Measurements from ENCODE around the gene ARHGEF33. TPM values are rescaled to one million over a fixed set of nuclear protein-coding genes. Genes with fewer than 3 reads are reported as not detected.

The ARHGEF33 gene
- total and polyA plus RNA-seq, 2 of the 13 experiments (the other 11 are each of a cell fraction or from before 2014, with no cell fraction given): 0.04 TPM; not detected in 1

DNA sequence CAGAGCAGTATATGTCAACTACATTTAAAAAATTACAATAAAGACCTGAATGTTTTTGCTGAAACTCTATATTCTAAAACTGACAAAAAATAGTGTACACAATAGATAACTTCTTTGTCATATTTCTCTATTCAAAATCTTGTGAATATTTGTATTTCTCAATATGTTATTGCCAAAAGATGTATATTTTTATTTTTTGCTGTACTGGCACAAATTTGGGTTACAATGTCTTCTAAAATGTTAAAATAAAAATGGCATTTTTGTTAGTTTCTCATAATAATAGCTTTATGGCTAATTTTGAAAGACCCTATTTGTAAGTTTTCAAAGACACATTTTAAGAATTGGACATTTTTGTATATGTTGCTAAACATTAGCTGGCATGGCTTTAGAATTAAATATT lies 630 bp upstream of the ARHGEF33 start:
- no TSS peak for BruUV-seq (replicated peaks)
- H3K4me3 ChIP-seq (replicated peaks in 1 of 3; ENCODE audit: insufficient read depth in 1 of 3, low read depth in 2 of 3, low read length in 3 of 3): no peak overlapping the region
- TF ChIP-seq ZNF317 (CRISPR knock-in tag; IDR thresholded peaks at IDR 0.05): no peak
- peak; percentile 39 for TF ChIP-seq MAFF (IDR thresholded peaks at IDR 0.05; ENCODE audit: low read depth, low read length)
- TF ChIP-seq, protein P1, sequence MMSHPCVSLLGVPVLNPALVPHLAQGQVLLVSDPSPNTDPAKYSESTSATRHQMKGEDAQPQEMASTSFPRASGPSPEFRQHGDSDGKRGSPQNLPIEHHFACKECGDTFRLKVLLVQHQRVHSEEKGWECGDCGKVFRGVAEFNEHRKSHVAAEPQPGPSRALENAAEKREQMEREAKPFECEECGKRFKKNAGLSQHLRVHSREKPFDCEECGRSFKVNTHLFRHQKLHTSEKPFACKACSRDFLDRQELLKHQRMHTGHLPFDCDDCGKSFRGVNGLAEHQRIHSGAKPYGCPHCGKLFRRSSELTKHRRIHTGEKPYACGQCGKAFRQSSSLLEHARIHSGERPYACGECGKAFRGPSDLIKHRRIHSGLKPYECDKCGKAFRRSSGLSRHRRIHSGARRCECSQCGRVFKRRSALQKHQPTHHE (CRISPR knock-in tag; IDR thresholded peaks at IDR 0.05; ENCODE audit: borderline replicate concordance): no peak
- peak in 1 of 2 experiments; percentile 62; a peak in 3 of 4 replicates for TF ChIP-seq MAFK (conservative IDR thresholded peaks at IDR 0.05 in 1 of 2, IDR thresholded peaks at IDR 0.05 in 1 of 2; ENCODE audit: low read length in 2 of 2)
- no peak for TF ChIP-seq SRF (IDR thresholded peaks at IDR 0.05; ENCODE audit: low read depth, low read length)
- TF ChIP-seq, protein P2, sequence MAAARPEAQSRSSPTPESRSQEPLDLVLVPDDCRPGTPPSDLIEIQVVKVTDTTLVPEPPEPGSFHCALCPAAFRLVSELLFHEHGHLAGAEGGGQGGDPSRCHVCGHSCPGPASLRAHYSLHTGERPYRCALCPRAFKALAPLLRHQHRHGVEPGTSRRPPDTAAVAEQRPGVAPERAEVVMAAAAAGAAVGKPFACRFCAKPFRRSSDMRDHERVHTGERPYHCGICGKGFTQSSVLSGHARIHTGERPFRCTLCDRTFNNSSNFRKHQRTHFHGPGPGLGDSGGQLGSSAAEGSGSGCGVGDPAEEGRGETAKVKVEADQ (CRISPR knock-in tag; IDR thresholded peaks at IDR 0.05; ENCODE audit: borderline replicate concordance): no peak
- ChIA-PET POLR2A (no interaction called here), CTCF (ENCODE audit: low intra/inter-chr PET ratio, low total read pairs) (no interaction called here)
- H3K4me2 ChIP-seq (ENCODE audit: low read depth, low read length): no peak overlapping the region
- in situ Hi-C loops (cut with HindIII; ENCODE audit: extremely low pct_ligation_motif_present, low pct_unique_long_range_greater_than_20kb): no loop called here
- FAIRE-seq (no peak), ATAC-seq (no peak), DNase-seq (ENCODE audit: low spot score) (no peak)
- no peak overlapping the region for H3K27ac ChIP-seq (ENCODE audit: extremely low read length, insufficient read depth, low read length)
- intact Hi-C loops (cut with micrococcal nuclease; ENCODE audit: unreplicated experiment): no loop called here
- no peak overlapping the region for H2AFZ ChIP-seq (ENCODE audit: low read length)
- no peaks in the 10 kb centered on the region for H3K4me1 ChIP-seq (ENCODE audit: insufficient read depth, low read length)
- no peaks in the 10 kb centered on the region for H3K27me3 ChIP-seq (ENCODE audit: control insufficient read depth in 1 of 2, insufficient read depth in 2 of 2, low read length in 2 of 2)
- no peaks in the 10 kb centered on the region for H3K79me2 ChIP-seq (ENCODE audit: insufficient read depth, low read length)
- H4K20me1 ChIP-seq (ENCODE audit: insufficient read depth, low read length): no peaks in the 10 kb centered on the region
- no peak overlapping the region for H3K9ac ChIP-seq (ENCODE audit: insufficient read depth, low read depth, low read length)
- no peaks in the 10 kb centered on the region for H3K36me3 ChIP-seq (replicated peaks in 1 of 2; ENCODE audit: control insufficient read depth in 1 of 2, insufficient read depth in 2 of 2, low read length in 2 of 2)
- no peaks in the 10 kb centered on the region for H3K9me3 ChIP-seq (ENCODE audit: low read length)

DNA sequence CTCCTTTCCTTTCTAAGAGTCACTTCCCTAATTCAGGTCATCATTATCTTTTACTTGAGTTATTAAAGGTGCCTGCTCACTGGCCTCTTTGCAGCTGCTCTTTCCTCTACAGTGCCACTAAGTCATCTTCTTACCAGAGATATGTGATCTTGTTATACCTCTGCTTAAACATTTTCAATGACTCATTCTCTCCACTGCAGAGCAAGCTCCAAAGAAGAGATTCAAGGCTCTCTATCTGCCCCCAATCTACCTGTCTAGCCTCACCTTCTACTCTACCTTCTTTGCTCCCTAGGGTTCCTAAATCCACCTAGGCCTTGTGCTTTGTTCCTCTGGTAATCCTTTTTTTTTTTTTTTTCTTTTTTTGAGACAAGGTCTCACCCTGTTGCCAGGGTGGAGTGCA lies 3.1 kb downstream of the ARHGEF33 start:
- Histone ChIP-seq H3K27ac (ENCODE audit: extremely low read length, insufficient read depth, low read length) (no peak overlapping the region), H3K79me2 (ENCODE audit: insufficient read depth, low read length) (no peaks in the 10 kb centered on the region), H3K4me3 (replicated peaks in 1 of 3; ENCODE audit: insufficient read depth in 1 of 3, low read depth in 2 of 3, low read length in 3 of 3) (no peak overlapping the region), H3K4me2 (ENCODE audit: low read depth, low read length) (no peak overlapping the region), H4K20me1 (ENCODE audit: insufficient read depth, low read length) (no peaks in the 10 kb centered on the region), H2AFZ (ENCODE audit: low read length) (no peak overlapping the region), H3K9me3 (ENCODE audit: low read length) (no peaks in the 10 kb centered on the region), H3K36me3 (replicated peaks in 1 of 2; ENCODE audit: control insufficient read depth in 1 of 2, insufficient read depth in 2 of 2, low read length in 2 of 2) (no peaks in the 10 kb centered on the region), H3K4me1 (ENCODE audit: insufficient read depth, low read length) (no peaks in the 10 kb centered on the region), H3K27me3 (ENCODE audit: control insufficient read depth in 1 of 2, insufficient read depth in 2 of 2, low read length in 2 of 2) (0 out of 5 replicates have a peak, but pooled peaks cover 0 to 9% of the 10 kb centered on the region in 2 experiments), H3K9ac (ENCODE audit: insufficient read depth, low read depth, low read length) (no peak overlapping the region)
- ATAC-seq: no peak
- in situ Hi-C loops (cut with HindIII; ENCODE audit: extremely low pct_ligation_motif_present, low pct_unique_long_range_greater_than_20kb): no loop called here
- ChIA-PET CTCF (ENCODE audit: low intra/inter-chr PET ratio, low total read pairs) (no interaction called here), POLR2A (interaction anchor here (1.3 kb wide), 1 partner anchor 17 kb away, joined by 4 read pairs; the partner anchor contains the start of genes DHX57 and MORN2)
- BruUV-seq (replicated peaks): no TSS peak
- no peak for FAIRE-seq
- intact Hi-C loops (cut with micrococcal nuclease; ENCODE audit: unreplicated experiment): no loop called here
- DNase-seq (ENCODE audit: low spot score): no peak
- no peak for TF ChIP-seq ZNF615 (CRISPR knock-in tag; IDR thresholded peaks at IDR 0.05; ENCODE audit: borderline replicate concordance)
- TF ChIP-seq ZNF569 (CRISPR knock-in tag; IDR thresholded peaks at IDR 0.05; ENCODE audit: borderline replicate concordance): no peak
- TF ChIP-seq EP300 (IDR thresholded peaks at IDR 0.05; ENCODE audit: low read depth in 2 of 2, low read length in 2 of 2): no peak
- no peak for TF ChIP-seq EP300 (CRISPR knock-in tag; IDR thresholded peaks at IDR 0.05; ENCODE audit: borderline replicate concordance)
- TF ChIP-seq, protein P3, sequence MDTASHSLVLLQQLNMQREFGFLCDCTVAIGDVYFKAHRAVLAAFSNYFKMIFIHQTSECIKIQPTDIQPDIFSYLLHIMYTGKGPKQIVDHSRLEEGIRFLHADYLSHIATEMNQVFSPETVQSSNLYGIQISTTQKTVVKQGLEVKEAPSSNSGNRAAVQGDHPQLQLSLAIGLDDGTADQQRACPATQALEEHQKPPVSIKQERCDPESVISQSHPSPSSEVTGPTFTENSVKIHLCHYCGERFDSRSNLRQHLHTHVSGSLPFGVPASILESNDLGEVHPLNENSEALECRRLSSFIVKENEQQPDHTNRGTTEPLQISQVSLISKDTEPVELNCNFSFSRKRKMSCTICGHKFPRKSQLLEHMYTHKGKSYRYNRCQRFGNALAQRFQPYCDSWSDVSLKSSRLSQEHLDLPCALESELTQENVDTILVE (CRISPR knock-in tag; IDR thresholded peaks at IDR 0.05): no peak
- TF ChIP-seq TBX3 (IDR thresholded peaks at IDR 0.05; ENCODE audit: borderline replicate concordance): no peak
- no peak for TF ChIP-seq ZNF792 (CRISPR knock-in tag; IDR thresholded peaks at IDR 0.05)
- TF ChIP-seq CREM (IDR thresholded peaks at IDR 0.05): no peak
- no peak for TF ChIP-seq CREM (CRISPR knock-in tag; IDR thresholded peaks at IDR 0.05)
- TF ChIP-seq KLF9 (CRISPR knock-in tag; IDR thresholded peaks at IDR 0.05; ENCODE audit: low read depth): no peak
- no peak for TF ChIP-seq PRPF4 (IDR thresholded peaks at IDR 0.05; ENCODE audit: low read depth, low read length, poor library complexity, severe bottlenecking)
- TF ChIP-seq ZNF33A (CRISPR knock-in tag; IDR thresholded peaks at IDR 0.05; ENCODE audit: borderline replicate concordance): no peak
- no peak for TF ChIP-seq HDAC1 (CRISPR knock-in tag; IDR thresholded peaks at IDR 0.05)
